Neural cell (in vitro differentiated cells): ENCODE results near the gene HIPK4. TPM values are rescaled to one million over a fixed set of nuclear protein-coding genes. Genes with fewer than 3 reads are reported as not detected.

Source experiments
- H2AFZ ChIP-seq: fragments of 200-600, 300-800 bp; sonication (generic), shearing (Covaris generic); 2 replicates; pipeline ENCODE4 v1.6.0; 2014; ENCODE audit warnings: low read depth, mild to moderate bottlenecking, antibody characterized with exemption, low read length, moderate library complexity
- H3F3A ChIP-seq: fragments of 200-600 bp; shearing (Covaris generic); 2 replicates; pipeline ENCODE4 v1.6.1; 2016; ENCODE audit warnings: mild to moderate bottlenecking, moderate library complexity, mixed read lengths, antibody characterized with exemption, low read length; ENCODE audit not compliant: insufficient read depth, poor library complexity, severe bottlenecking
- H3K27ac ChIP-seq: fragments of 200-600, 300-800 bp; sonication (generic), shearing (Covaris generic); 2 replicates; pipeline ENCODE4 v1.5.1; 2014; ENCODE audit warnings: mild to moderate bottlenecking, low read length, moderate library complexity
- H3K27me3 ChIP-seq: fragments of 300-800, 200-600 bp; sonication (generic), shearing (Covaris generic); 2 replicates; pipeline ENCODE4 v1.6.0; 2014; ENCODE audit warnings: mild to moderate bottlenecking, low read depth, low read length, moderate library complexity; ENCODE audit not compliant: insufficient read depth
- H3K36me3 ChIP-seq: fragments of 300-800, 200-600 bp; sonication (generic), shearing (Covaris generic); 2 replicates; pipeline ENCODE4 v1.5.1; 2014; ENCODE audit warnings: mild to moderate bottlenecking, antibody characterized with exemption, low read length, moderate library complexity; ENCODE audit not compliant: insufficient read depth
- H3K4me2 ChIP-seq: fragments of 300-800, 200-600 bp; sonication (generic), shearing (Covaris generic); 2 replicates; pipeline ENCODE4 v1.6.0; 2014; ENCODE audit warnings: mild to moderate bottlenecking, low read length
- H3K4me3 ChIP-seq: fragments of 300-800, 200-600 bp; sonication (generic), shearing (Covaris generic); 2 replicates; pipeline ENCODE4 v1.5.1; 2014; ENCODE audit warnings: mild to moderate bottlenecking, low read length, moderate library complexity
- H3K79me2 ChIP-seq: fragments of 200-600 bp; shearing (Covaris generic); replicated peaks from 2 replicates; pipeline ENCODE4 v1.6.0; 2014; ENCODE audit warnings: mild to moderate bottlenecking, low read length, moderate library complexity; ENCODE audit not compliant: insufficient read depth
- H3K9ac ChIP-seq: fragments of 300-800, 200-600 bp; sonication (generic), shearing (Covaris generic); 2 replicates; pipeline ENCODE4 v1.6.1; 2016; ENCODE audit warnings: mild to moderate bottlenecking, low read length, mixed read lengths
- H3K9me2 ChIP-seq: fragments of 200-600 bp; shearing (Covaris generic); 2 replicates; pipeline ENCODE4 v1.6.1; 2016; ENCODE audit warnings: mild to moderate bottlenecking, low read length, mixed read lengths; ENCODE audit not compliant: insufficient read depth
- H3K9me3 ChIP-seq: fragments of 200-600, 300-800 bp; sonication (generic), shearing (Covaris generic); 2 replicates; pipeline ENCODE4 v1.6.1; 2016; ENCODE audit warnings: mild to moderate bottlenecking, mixed run types, low read length, moderate library complexity, mixed read lengths
- H4K20me1 ChIP-seq: fragments of 200-600 bp; shearing (Covaris generic); 2 replicates; pipeline ENCODE4 v1.6.1; 2016; ENCODE audit warnings: mild to moderate bottlenecking, mixed run types; ENCODE audit not compliant: insufficient read depth
- EP300 ChIP-seq: fragments of 450-650 bp; conservative IDR thresholded peaks from 2 replicates; pipeline ENCODE4 v1.6.1; 2014; ENCODE audit warnings: antibody characterized with exemption, mild to moderate bottlenecking, moderate library complexity; ENCODE audit not compliant: poor library complexity, severe bottlenecking
- EZH2 ChIP-seq: fragments of 200-600, 300-800 bp; shearing (Covaris generic), sonication (generic); IDR thresholded peaks from 2 replicates; pipeline ENCODE4 v1.6.1; 2014; ENCODE audit warnings: antibody characterized with exemption, low read length, borderline replicate concordance, mild to moderate bottlenecking; ENCODE audit not compliant: insufficient read depth, poor library complexity, severe bottlenecking
- MXI1 ChIP-seq: fragments of 450-650 bp; conservative IDR thresholded peaks from 2 replicates; pipeline ENCODE4 v1.6.1; 2014; ENCODE audit warnings: antibody characterized with exemption, mild to moderate bottlenecking; ENCODE audit not compliant: poor library complexity, severe bottlenecking
- POLR2AphosphoS5 ChIP-seq: IDR thresholded peaks from 2 replicates; pipeline ENCODE4 v1.6.1; 2012
- RAD21 ChIP-seq: fragments of 450-650 bp; conservative IDR thresholded peaks from 2 replicates; pipeline ENCODE4 v1.6.1; 2014; ENCODE audit warnings: antibody characterized with exemption, mild to moderate bottlenecking, moderate library complexity
- SMC3 ChIP-seq: fragments of 450-650 bp; conservative IDR thresholded peaks from 2 replicates; pipeline ENCODE4 v1.6.1; 2014; ENCODE audit warnings: antibody characterized with exemption, mild to moderate bottlenecking, moderate library complexity; ENCODE audit not compliant: poor library complexity
- TAF1 ChIP-seq: IDR thresholded peaks from 2 replicates; pipeline ENCODE4 v1.6.1; 2012; ENCODE audit warnings: low read depth
- polyA plus RNA-seq: library from polyadenylated mRNA; depleted of rRNA; stranded (reverse); fragments of >200 nt; gene quantifications from 2 replicates; pipeline ENCODE4 v1.2.3, GENCODE V29; 2014
- TF ChIP-seq, protein P1 (sequence below): fragments of 450-650 bp; IDR thresholded peaks from 2 replicates; pipeline ENCODE4 v1.5.1; 2014; ENCODE audit warnings: antibody characterized with exemption, mild to moderate bottlenecking, moderate library complexity; ENCODE audit not compliant: poor library complexity, severe bottlenecking
- TF ChIP-seq, protein P2 (sequence below): IDR thresholded peaks from 2 replicates; pipeline ENCODE4 v1.6.1; 2012; ENCODE audit warnings: borderline replicate concordance

HIPK4 gene
- polyA plus RNA-seq, 1 donor from 2014 or later, result not detected

DNA sequence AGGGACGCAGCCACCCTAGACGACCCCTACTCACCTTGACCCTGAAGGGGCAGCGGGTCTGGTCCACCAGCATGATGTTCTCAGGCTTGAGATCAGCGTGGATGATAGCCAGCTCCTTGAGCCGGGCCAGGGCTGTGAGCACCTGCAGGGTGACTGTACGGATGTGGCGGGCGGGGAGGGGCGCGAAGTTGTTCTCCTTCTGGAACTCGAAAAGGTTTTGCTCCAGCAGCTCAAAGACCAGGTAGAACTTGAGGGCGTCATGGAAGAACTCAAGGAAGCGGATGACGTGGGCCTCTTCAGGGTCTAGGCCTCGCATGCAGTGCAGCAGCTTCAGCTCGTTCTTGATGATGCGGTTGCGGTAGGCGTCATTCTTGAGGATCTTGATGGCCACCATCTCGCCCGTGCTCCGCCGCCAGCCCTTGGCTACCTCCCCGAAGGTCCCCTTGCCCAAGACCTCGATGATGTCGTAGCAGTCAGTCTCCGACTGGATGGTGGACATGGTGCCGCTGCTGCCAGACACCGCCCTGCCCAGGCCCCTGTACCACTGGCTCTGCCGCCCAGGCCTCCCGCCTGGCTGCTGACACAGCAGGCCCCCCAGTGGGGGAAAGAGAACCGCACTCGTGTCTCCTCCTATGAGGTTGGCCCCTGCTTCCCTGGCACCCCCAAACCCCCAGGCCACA lies 437 bp downstream of the HIPK4 start:
- Histone ChIP-seq H3K79me2 (no peaks in the 10 kb centered on the region), H3K9me2 (no peaks in the 10 kb centered on the region)
- TF ChIP-seq POLR2AphosphoS5 (no peak), EZH2 (no peak), EP300 (no peak), SMC3 (no peak), MXI1 (no peak), TAF1 (no peak)
- TF ChIP-seq, protein P1, sequence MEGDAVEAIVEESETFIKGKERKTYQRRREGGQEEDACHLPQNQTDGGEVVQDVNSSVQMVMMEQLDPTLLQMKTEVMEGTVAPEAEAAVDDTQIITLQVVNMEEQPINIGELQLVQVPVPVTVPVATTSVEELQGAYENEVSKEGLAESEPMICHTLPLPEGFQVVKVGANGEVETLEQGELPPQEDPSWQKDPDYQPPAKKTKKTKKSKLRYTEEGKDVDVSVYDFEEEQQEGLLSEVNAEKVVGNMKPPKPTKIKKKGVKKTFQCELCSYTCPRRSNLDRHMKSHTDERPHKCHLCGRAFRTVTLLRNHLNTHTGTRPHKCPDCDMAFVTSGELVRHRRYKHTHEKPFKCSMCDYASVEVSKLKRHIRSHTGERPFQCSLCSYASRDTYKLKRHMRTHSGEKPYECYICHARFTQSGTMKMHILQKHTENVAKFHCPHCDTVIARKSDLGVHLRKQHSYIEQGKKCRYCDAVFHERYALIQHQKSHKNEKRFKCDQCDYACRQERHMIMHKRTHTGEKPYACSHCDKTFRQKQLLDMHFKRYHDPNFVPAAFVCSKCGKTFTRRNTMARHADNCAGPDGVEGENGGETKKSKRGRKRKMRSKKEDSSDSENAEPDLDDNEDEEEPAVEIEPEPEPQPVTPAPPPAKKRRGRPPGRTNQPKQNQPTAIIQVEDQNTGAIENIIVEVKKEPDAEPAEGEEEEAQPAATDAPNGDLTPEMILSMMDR, result no peak
- TF ChIP-seq, protein P2, sequence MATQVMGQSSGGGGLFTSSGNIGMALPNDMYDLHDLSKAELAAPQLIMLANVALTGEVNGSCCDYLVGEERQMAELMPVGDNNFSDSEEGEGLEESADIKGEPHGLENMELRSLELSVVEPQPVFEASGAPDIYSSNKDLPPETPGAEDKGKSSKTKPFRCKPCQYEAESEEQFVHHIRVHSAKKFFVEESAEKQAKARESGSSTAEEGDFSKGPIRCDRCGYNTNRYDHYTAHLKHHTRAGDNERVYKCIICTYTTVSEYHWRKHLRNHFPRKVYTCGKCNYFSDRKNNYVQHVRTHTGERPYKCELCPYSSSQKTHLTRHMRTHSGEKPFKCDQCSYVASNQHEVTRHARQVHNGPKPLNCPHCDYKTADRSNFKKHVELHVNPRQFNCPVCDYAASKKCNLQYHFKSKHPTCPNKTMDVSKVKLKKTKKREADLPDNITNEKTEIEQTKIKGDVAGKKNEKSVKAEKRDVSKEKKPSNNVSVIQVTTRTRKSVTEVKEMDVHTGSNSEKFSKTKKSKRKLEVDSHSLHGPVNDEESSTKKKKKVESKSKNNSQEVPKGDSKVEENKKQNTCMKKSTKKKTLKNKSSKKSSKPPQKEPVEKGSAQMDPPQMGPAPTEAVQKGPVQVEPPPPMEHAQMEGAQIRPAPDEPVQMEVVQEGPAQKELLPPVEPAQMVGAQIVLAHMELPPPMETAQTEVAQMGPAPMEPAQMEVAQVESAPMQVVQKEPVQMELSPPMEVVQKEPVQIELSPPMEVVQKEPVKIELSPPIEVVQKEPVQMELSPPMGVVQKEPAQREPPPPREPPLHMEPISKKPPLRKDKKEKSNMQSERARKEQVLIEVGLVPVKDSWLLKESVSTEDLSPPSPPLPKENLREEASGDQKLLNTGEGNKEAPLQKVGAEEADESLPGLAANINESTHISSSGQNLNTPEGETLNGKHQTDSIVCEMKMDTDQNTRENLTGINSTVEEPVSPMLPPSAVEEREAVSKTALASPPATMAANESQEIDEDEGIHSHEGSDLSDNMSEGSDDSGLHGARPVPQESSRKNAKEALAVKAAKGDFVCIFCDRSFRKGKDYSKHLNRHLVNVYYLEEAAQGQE, result no peak

DNA sequence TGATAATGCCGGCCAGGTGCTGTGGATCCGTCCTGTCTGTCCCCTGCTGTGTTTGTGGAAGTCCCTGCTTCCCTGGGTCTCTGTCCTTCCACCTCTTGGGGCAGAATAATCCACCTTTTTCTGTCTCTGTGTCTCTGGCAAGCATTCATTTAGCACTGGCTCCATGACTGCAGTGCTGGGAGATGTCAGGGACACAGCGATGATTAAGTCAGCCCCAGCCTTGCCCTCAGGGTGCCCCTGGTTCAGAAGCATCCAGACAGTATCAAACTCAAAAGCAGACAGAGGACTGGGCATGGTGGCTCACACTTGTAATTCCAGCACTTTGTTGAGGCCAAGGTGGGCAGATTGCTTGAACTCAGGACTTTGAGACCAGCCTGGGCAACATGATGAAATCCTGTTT lies 1.5 kb downstream of the HIPK4 start:
- H3F3A ChIP-seq, result no peaks in the 10 kb centered on the region
- no peaks in the 10 kb centered on the region for H3K27me3 ChIP-seq
- no peaks in the 10 kb centered on the region for H3K9me3 ChIP-seq
- no peaks in the 10 kb centered on the region for H3K79me2 ChIP-seq
- H3K27ac ChIP-seq, result no peak overlapping the region
- no peak overlapping the region for H3K4me2 ChIP-seq
- no peak overlapping the region for H3K9ac ChIP-seq
- TF ChIP-seq RAD21 (no peak), TAF1 (no peak), POLR2AphosphoS5 (no peak), MXI1 (no peak), SMC3 (no peak), EP300 (no peak), EZH2 (no peak)
- TF ChIP-seq, protein P2, result no peak
- TF ChIP-seq, protein P1, result no peak
- no peaks in the 10 kb centered on the region for H3K36me3 ChIP-seq
- H3K4me3 ChIP-seq, result no peak overlapping the region
- no peak overlapping the region for H2AFZ ChIP-seq
- no peaks in the 10 kb centered on the region for H4K20me1 ChIP-seq
- H3K9me2 ChIP-seq, result no peaks in the 10 kb centered on the region

More for the DNA sequence above, 437 bp downstream of the HIPK4 start:
- Histone ChIP-seq H3F3A (no peaks in the 10 kb centered on the region), H3K27me3 (no peaks in the 10 kb centered on the region), H3K4me3 (no peak overlapping the region), H4K20me1 (no peaks in the 10 kb centered on the region), H3K9me3 (no peaks in the 10 kb centered on the region), H3K36me3 (no peaks in the 10 kb centered on the region), H3K9ac (no peak overlapping the region), H3K27ac (no peak overlapping the region), H2AFZ (no peak overlapping the region), H3K4me2 (no peak overlapping the region)
